ENCODE measurements around the gene TCL1A.

TCL1A gene

GRCh38 chr14:95759941-95760340 is 46.0 kb upstream of the TCL1A start:
- H3K79me2 ChIP-seq (ENCODE audit: control insufficient read depth, low read length), result no peaks in the 10 kb centered on the region
- H3F3A ChIP-seq (ENCODE audit: control insufficient read depth, insufficient read depth), result no peaks in the 10 kb centered on the region
- H3K9me2 ChIP-seq (replicated peaks; ENCODE audit: control insufficient read depth, low read length), result no peaks in the 10 kb centered on the region
- H4K20me1 ChIP-seq (ENCODE audit: control insufficient read depth, insufficient read depth, low read depth, low read length), result no peaks in the 10 kb centered on the region
- TF ChIP-seq, protein P1, sequence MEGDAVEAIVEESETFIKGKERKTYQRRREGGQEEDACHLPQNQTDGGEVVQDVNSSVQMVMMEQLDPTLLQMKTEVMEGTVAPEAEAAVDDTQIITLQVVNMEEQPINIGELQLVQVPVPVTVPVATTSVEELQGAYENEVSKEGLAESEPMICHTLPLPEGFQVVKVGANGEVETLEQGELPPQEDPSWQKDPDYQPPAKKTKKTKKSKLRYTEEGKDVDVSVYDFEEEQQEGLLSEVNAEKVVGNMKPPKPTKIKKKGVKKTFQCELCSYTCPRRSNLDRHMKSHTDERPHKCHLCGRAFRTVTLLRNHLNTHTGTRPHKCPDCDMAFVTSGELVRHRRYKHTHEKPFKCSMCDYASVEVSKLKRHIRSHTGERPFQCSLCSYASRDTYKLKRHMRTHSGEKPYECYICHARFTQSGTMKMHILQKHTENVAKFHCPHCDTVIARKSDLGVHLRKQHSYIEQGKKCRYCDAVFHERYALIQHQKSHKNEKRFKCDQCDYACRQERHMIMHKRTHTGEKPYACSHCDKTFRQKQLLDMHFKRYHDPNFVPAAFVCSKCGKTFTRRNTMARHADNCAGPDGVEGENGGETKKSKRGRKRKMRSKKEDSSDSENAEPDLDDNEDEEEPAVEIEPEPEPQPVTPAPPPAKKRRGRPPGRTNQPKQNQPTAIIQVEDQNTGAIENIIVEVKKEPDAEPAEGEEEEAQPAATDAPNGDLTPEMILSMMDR (IDR thresholded peaks at IDR 0.05; ENCODE audit: low read depth, low read length, poor library complexity, severe bottlenecking), result no peak
- no peak for TF ChIP-seq EZH2phosphoT487 (IDR thresholded peaks at IDR 0.05; ENCODE audit: borderline replicate concordance, low read length)
- no peak overlapping the region for H3K4me3 ChIP-seq (ENCODE audit: low read length)
- no peaks in the 10 kb centered on the region for H3K9me3 ChIP-seq (ENCODE audit: control insufficient read depth, insufficient read depth, low read length)
- no peak overlapping the region for H3K27ac ChIP-seq (ENCODE audit: low read depth, low read length)
- H3K27me3 ChIP-seq (ENCODE audit: control insufficient read depth, low read length), result peaks cover 3% of the 10 kb centered on the region
- H3K4me2 ChIP-seq (ENCODE audit: low read length), result no peak overlapping the region
- no peaks in the 10 kb centered on the region for H3K36me3 ChIP-seq (ENCODE audit: control insufficient read depth, low read length)
- H3K4me1 ChIP-seq (ENCODE audit: control insufficient read depth, low read length), result no peaks in the 10 kb centered on the region

GRCh38 chr14:95758331-95758730 is 44.4 kb upstream of the TCL1A start:
- no peaks in the 10 kb centered on the region for H3K36me3 ChIP-seq (ENCODE audit: control insufficient read depth, low read length)
- H3K9me2 ChIP-seq (replicated peaks; ENCODE audit: control insufficient read depth, low read length), result no peaks in the 10 kb centered on the region
- no peaks in the 10 kb centered on the region for H4K20me1 ChIP-seq (ENCODE audit: control insufficient read depth, insufficient read depth, low read depth, low read length)
- H3K4me3 ChIP-seq (ENCODE audit: low read length), result no peak overlapping the region
- H3K27me3 ChIP-seq (ENCODE audit: control insufficient read depth, low read length), result peaks cover 3% of the 10 kb centered on the region
- H3K9me3 ChIP-seq (ENCODE audit: control insufficient read depth, insufficient read depth, low read length), result no peaks in the 10 kb centered on the region
- H3K4me2 ChIP-seq (ENCODE audit: low read length), result no peak overlapping the region
- no peaks in the 10 kb centered on the region for H3K79me2 ChIP-seq (ENCODE audit: control insufficient read depth, low read length)
- H3K27ac ChIP-seq (ENCODE audit: low read depth, low read length), result no peak overlapping the region
- H3F3A ChIP-seq (ENCODE audit: control insufficient read depth, insufficient read depth), result no peaks in the 10 kb centered on the region
- H3K4me1 ChIP-seq (ENCODE audit: control insufficient read depth, low read length), result no peaks in the 10 kb centered on the region
- TF ChIP-seq, protein P1 (IDR thresholded peaks at IDR 0.05; ENCODE audit: low read depth, low read length, poor library complexity, severe bottlenecking), result no peak
- no peak for TF ChIP-seq EZH2phosphoT487 (IDR thresholded peaks at IDR 0.05; ENCODE audit: borderline replicate concordance, low read length)

- H3K4me2 ChIP-seq (ENCODE audit: low read length), result no peak overlapping the region
- H3K9me3 ChIP-seq (ENCODE audit: control insufficient read depth, insufficient read depth, low read length), result no peaks in the 10 kb centered on the region
- H3K4me1 ChIP-seq (ENCODE audit: control insufficient read depth, low read length), result no peaks in the 10 kb centered on the region
- H4K20me1 ChIP-seq (ENCODE audit: control insufficient read depth, insufficient read depth, low read depth, low read length), result no peaks in the 10 kb centered on the region
- TF ChIP-seq, protein P1 (IDR thresholded peaks at IDR 0.05; ENCODE audit: low read depth, low read length, poor library complexity, severe bottlenecking), result no peak
- no peak for TF ChIP-seq EZH2phosphoT487 (IDR thresholded peaks at IDR 0.05; ENCODE audit: borderline replicate concordance, low read length)
- no peak overlapping the region for H3K27ac ChIP-seq (ENCODE audit: low read depth, low read length)
- peaks cover 3% of the 10 kb centered on the region for H3K27me3 ChIP-seq (ENCODE audit: control insufficient read depth, low read length)
- no peaks in the 10 kb centered on the region for H3K9me2 ChIP-seq (replicated peaks; ENCODE audit: control insufficient read depth, low read length)
- H3K79me2 ChIP-seq (ENCODE audit: control insufficient read depth, low read length), result no peaks in the 10 kb centered on the region
- H3K4me3 ChIP-seq (ENCODE audit: low read length), result no peak overlapping the region
- no peaks in the 10 kb centered on the region for H3F3A ChIP-seq (ENCODE audit: control insufficient read depth, insufficient read depth)
- no peaks in the 10 kb centered on the region for H3K36me3 ChIP-seq (ENCODE audit: control insufficient read depth, low read length)
Measured at GRCh38 chr14:95756751-95757150, 42.8 kb upstream of the TCL1A start.

DNA sequence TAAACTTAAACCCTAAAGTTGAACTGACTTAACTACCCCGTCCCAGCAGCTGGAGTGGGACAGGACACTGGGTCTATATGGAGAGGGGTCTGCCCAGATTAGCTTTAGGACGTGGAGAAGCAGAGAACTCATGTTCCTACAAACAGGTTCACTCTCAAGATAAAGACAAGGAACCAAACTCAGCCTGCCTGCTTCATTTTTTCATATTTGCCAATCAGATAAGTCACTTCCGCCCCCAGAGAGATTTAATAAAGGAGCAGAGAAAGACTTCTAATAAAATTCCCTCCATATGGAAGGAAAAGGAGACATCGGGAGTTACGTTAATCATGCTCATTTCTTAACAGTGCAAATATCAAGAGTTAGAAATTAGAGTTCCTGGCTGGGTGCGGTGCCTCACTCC is 42.2 kb upstream of the TCL1A start:
- Histone ChIP-seq H3K4me3 (ENCODE audit: low read length) (no peak overlapping the region), H3K4me1 (ENCODE audit: control insufficient read depth, low read length) (no peaks in the 10 kb centered on the region), H3K9me2 (replicated peaks; ENCODE audit: control insufficient read depth, low read length) (no peaks in the 10 kb centered on the region), H3K79me2 (ENCODE audit: control insufficient read depth, low read length) (no peaks in the 10 kb centered on the region), H3K9me3 (ENCODE audit: control insufficient read depth, insufficient read depth, low read length) (no peaks in the 10 kb centered on the region), H3K36me3 (ENCODE audit: control insufficient read depth, low read length) (no peaks in the 10 kb centered on the region), H3K27ac (ENCODE audit: low read depth, low read length) (no peak overlapping the region), H4K20me1 (ENCODE audit: control insufficient read depth, insufficient read depth, low read depth, low read length) (no peaks in the 10 kb centered on the region), H3K4me2 (ENCODE audit: low read length) (no peak overlapping the region), H3F3A (ENCODE audit: control insufficient read depth, insufficient read depth) (no peaks in the 10 kb centered on the region), H3K27me3 (ENCODE audit: control insufficient read depth, low read length) (peaks cover 8% of the 10 kb centered on the region)
- no peak for TF ChIP-seq EZH2phosphoT487 (IDR thresholded peaks at IDR 0.05; ENCODE audit: borderline replicate concordance, low read length)
- TF ChIP-seq, protein P1 (IDR thresholded peaks at IDR 0.05; ENCODE audit: low read depth, low read length, poor library complexity, severe bottlenecking), result no peak
